GM21515 (cell line): ENCODE measurements around the gene GRIA4.
"Not testable (repeated sequence)": the region's sequence is repeated elsewhere in the genome, so short reads cannot be mapped to it uniquely, and the experiment has no call there.

ENCODE experiments used
- ATAC-seq: cut with Tn5 transposase; IDR thresholded peaks from one replicate; pipeline ENCODE4 v1.9.1; 2021; ENCODE audit not compliant: unreplicated experiment

Gene GRIA4

GRCh38 chr11:105718641-105719040 lies 108.8 kb downstream of the GRIA4 start:
- no peak for ATAC-seq

GRCh38 chr11:105719073-105719822 lies 109.4 kb downstream of the GRIA4 start:
- ATAC-seq: peak; percentile 68

- ATAC-seq: no peak
These were observed 110.2 kb downstream of the GRIA4 start for GRCh38 chr11:105720096-105720495.

GRCh38 chr11:105723269-105723668 lies 113.4 kb downstream of the GRIA4 start:
- no peak for ATAC-seq

- no peak for ATAC-seq
These were observed 122.7 kb downstream of the GRIA4 start for GRCh38 chr11:105732611-105733010.

- no peak for ATAC-seq
These were observed 124.6 kb downstream of the GRIA4 start for GRCh38 chr11:105734426-105734825.

- ATAC-seq: no peak
These were observed 128.4 kb downstream of the GRIA4 start for GRCh38 chr11:105738251-105738650.

- ATAC-seq: no peak
These were observed 129.3 kb downstream of the GRIA4 start for GRCh38 chr11:105738986-105739795.

- peak; percentile 94 for ATAC-seq
These were observed 130.5 kb downstream of the GRIA4 start for GRCh38 chr11:105740164-105740903.

- ATAC-seq: no peak
These were observed 131.7 kb downstream of the GRIA4 start for GRCh38 chr11:105741488-105742020.

GRCh38 chr11:105754260-105754659 lies 144.4 kb downstream of the GRIA4 start:
- ATAC-seq: no peak

- no peak for ATAC-seq
These were observed 144.8 kb downstream of the GRIA4 start for GRCh38 chr11:105754716-105755115.

- ATAC-seq: no peak
These were observed 147.2 kb downstream of the GRIA4 start for GRCh38 chr11:105757107-105757506.

GRCh38 chr11:105763594-105763993 lies 153.7 kb downstream of the GRIA4 start:
- ATAC-seq: no peak

- no peak for ATAC-seq
These were observed 158.1 kb downstream of the GRIA4 start for GRCh38 chr11:105767931-105768330.

- no peak for ATAC-seq
These were observed 159.8 kb downstream of the GRIA4 start for GRCh38 chr11:105769627-105770026.

GRCh38 chr11:105773452-105773851 lies 163.6 kb downstream of the GRIA4 start:
- ATAC-seq: not testable (repeated sequence)

- no peak for ATAC-seq
These were observed 165.0 kb downstream of the GRIA4 start for GRCh38 chr11:105774899-105775298.

GRCh38 chr11:105780781-105781525 lies 171.1 kb downstream of the GRIA4 start:
- no peak for ATAC-seq

- ATAC-seq: no peak
These were observed 171.9 kb downstream of the GRIA4 start for GRCh38 chr11:105781807-105782206.

GRCh38 chr11:105783216-105783615 lies 173.3 kb downstream of the GRIA4 start:
- ATAC-seq: no peak
